Activated B cell treated with CpG ODN at 0.5 μM for 24 hours (primary cell): ENCODE results near the gene STAB2. TPM values are rescaled to one million over a fixed set of nuclear protein-coding genes. Genes with fewer than 3 reads are reported as not detected.

Experiments used
- ATAC-seq: fragments of 200-7000 bp; cut with Tn5 transposase; one replicate; pipeline ENCODE4 v1.10.0; 2021; ENCODE audit warnings: low read depth, mild to moderate bottlenecking, moderate library complexity
- CTCF ChIA-PET: fragments of 350-600 bp; sonication (Branson Sonifier 250); formaldehyde crosslinking; loops from one replicate; lab custom pipeline; 2021; ENCODE audit warnings: antibody characterized with exemption; lab: Charles Lee
- POLR2A ChIA-PET: fragments of 350-600 bp; sonication (Branson Sonifier 250); formaldehyde crosslinking; loops from one replicate; lab custom pipeline; 2021; ENCODE audit warnings: antibody characterized with exemption; lab: Charles Lee
- DNase-seq: peaks from one replicate; pipeline ENCODE4 v3.0.0; 2022
- H3K27ac Mint-ChIP-seq: one replicate; pipeline ENCODE4 v1.8.0; 2020; ENCODE audit warnings: mixed read lengths
- H3K27me3 Mint-ChIP-seq: one replicate; pipeline ENCODE4 v1.8.0; 2021; ENCODE audit warnings: mixed read lengths
- H3K36me3 Mint-ChIP-seq: one replicate; pipeline ENCODE4 v1.8.0; 2021; ENCODE audit warnings: low read depth, mixed read lengths
- H3K4me1 Mint-ChIP-seq: one replicate; pipeline ENCODE4 v1.8.0; 2021; ENCODE audit warnings: mixed read lengths
- H3K4me3 Mint-ChIP-seq: one replicate; pipeline ENCODE4 v1.8.0; 2020; ENCODE audit warnings: mild to moderate bottlenecking, mixed read lengths
- H3K9me3 Mint-ChIP-seq: one replicate; pipeline ENCODE4 v1.8.0; 2020; ENCODE audit warnings: mixed read lengths
- intact Hi-C: fragments of 100-400 bp; cut with micrococcal nuclease; formaldehyde crosslinking; loops from one replicate; pipeline ENCODE4 v1.15.1; 2024
- total RNA-seq: library from RNA; stranded (reverse); gene quantifications from 2 replicates; pipeline ENCODE4 v1.2.3, GENCODE V29; 2022
- TF ChIP-seq, protein P1 (sequence below): fragments of 200-600 bp; IDR thresholded peaks from one replicate; pipeline ENCODE4 v1.8.0; 2022; ENCODE audit warnings: antibody characterized with exemption, mild to moderate bottlenecking

The STAB2 gene
- total RNA-seq, 1 donor from 2014 or later, result not detected

DNA sequence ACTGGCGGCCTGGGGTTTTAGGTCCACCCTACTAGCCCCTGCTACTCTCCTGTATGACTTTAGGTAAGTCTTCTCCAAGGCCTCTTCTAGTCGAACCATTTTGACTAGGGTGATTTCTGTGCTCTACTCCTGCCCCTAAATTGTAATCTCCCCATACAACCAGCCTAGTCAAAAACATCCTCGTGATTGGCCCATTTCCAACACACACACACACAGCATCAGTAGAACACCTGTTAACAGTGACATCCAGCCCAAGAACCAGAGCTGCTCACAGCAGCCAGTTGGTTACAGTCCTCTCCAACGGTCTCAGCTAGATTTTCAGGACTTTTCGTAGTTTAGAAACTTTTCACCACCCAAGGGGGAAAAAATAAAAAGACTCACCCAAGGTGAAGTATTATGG is 223.0 kb downstream of the STAB2 start:
- intact Hi-C loops, result no loop called here
- ATAC-seq (no peak), DNase-seq (no peak)
- Mint-ChIP-seq H3K27ac (no peak overlapping the region), H3K9me3 (no peaks in the 10 kb centered on the region), H3K36me3 (peaks cover 76% of the 10 kb centered on the region), H3K27me3 (no peaks in the 10 kb centered on the region), H3K4me3 (no peak overlapping the region), H3K4me1 (no peaks in the 10 kb centered on the region)
- CTCF ChIA-PET, result no interaction called here
- POLR2A ChIA-PET, result no interaction called here
- TF ChIP-seq, protein P1, sequence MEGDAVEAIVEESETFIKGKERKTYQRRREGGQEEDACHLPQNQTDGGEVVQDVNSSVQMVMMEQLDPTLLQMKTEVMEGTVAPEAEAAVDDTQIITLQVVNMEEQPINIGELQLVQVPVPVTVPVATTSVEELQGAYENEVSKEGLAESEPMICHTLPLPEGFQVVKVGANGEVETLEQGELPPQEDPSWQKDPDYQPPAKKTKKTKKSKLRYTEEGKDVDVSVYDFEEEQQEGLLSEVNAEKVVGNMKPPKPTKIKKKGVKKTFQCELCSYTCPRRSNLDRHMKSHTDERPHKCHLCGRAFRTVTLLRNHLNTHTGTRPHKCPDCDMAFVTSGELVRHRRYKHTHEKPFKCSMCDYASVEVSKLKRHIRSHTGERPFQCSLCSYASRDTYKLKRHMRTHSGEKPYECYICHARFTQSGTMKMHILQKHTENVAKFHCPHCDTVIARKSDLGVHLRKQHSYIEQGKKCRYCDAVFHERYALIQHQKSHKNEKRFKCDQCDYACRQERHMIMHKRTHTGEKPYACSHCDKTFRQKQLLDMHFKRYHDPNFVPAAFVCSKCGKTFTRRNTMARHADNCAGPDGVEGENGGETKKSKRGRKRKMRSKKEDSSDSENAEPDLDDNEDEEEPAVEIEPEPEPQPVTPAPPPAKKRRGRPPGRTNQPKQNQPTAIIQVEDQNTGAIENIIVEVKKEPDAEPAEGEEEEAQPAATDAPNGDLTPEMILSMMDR, result no peak

DNA sequence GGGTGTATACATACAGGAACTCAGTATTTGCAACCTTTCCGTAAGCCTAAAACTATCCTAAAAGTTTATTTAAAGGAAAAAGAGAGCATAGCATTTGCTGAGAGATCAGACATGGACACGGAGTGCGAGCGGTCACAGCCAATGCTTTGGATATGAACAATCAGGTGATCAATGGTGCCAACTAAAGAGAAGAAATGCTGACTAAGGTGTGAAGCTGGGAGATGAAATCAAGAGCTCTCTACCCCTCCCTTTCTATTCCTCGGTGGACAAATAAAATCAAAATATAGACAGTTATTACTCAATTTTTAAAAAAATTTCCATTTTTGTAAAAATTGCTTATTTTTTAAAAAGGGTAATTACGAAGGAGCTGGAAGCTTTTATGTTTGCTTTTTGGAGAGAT is 224.7 kb downstream of the STAB2 start:
- ChIA-PET CTCF (no interaction called here), POLR2A (no interaction called here)
- H3K36me3 Mint-ChIP-seq, result peaks cover 66% of the 10 kb centered on the region
- no peak for ATAC-seq
- no peak overlapping the region for H3K27ac Mint-ChIP-seq
- intact Hi-C loops, result no loop called here
- H3K4me3 Mint-ChIP-seq, result no peak overlapping the region
- DNase-seq, result no peak
- TF ChIP-seq, protein P1, result no peak
- H3K4me1 Mint-ChIP-seq, result no peaks in the 10 kb centered on the region
- H3K27me3 Mint-ChIP-seq, result no peaks in the 10 kb centered on the region
- no peaks in the 10 kb centered on the region for H3K9me3 Mint-ChIP-seq

DNA sequence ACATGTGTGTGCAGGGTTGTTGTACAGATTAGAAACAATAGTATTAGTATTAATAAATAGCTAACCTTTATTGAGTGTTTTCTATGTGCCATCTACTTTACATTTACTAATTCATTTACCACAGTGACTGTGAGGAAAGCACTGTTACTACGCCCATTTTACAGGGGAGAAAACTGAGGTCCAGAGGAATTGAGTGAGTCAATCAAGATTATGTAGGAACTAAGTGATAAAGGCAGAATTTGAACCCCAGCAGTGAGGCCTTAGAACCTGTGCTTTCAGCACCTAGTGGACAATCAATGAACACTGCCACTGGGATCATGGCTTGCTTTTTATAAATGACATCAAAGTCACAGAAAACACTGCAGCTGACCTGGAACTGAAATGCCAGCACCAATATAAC is 225.7 kb downstream of the STAB2 start:
- no peak for ATAC-seq
- Mint-ChIP-seq H3K27me3 (no peaks in the 10 kb centered on the region), H3K4me3 (no peak overlapping the region), H3K27ac (no peak overlapping the region), H3K36me3 (peaks cover 56% of the 10 kb centered on the region), H3K4me1 (no peaks in the 10 kb centered on the region), H3K9me3 (no peaks in the 10 kb centered on the region)
- DNase-seq, result no peak
- TF ChIP-seq, protein P1, result no peak
- ChIA-PET POLR2A (no interaction called here), CTCF (no interaction called here)
- intact Hi-C loops, result no loop called here

DNA sequence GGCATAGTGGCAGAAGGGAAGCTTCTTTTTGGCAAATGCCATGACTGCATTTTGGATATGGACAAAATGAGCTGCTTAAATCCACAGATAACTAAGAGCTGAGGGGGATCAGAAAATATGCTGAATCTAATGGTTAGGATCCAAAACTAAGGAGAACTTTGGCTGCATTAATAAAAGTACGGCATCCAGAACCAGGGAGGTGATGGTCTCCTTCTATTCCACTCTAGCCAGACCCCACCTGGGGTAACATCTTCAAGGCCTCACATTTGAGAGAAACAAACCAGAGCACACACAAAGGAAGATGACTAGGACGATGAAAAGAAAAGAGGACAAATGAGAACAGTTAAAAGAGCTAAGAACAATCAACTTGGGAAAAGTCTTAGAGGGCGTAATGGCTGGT is 226.4 kb downstream of the STAB2 start:
- DNase-seq, result no peak
- Mint-ChIP-seq H3K27me3 (no peaks in the 10 kb centered on the region), H3K4me3 (no peak overlapping the region), H3K36me3 (peaks cover 52% of the 10 kb centered on the region), H3K4me1 (no peaks in the 10 kb centered on the region), H3K9me3 (no peaks in the 10 kb centered on the region), H3K27ac (no peak overlapping the region)
- ATAC-seq, result no peak
- CTCF ChIA-PET, result no interaction called here
- TF ChIP-seq, protein P1, result no peak
- POLR2A ChIA-PET, result no interaction called here
- intact Hi-C loops, result no loop called here

DNA sequence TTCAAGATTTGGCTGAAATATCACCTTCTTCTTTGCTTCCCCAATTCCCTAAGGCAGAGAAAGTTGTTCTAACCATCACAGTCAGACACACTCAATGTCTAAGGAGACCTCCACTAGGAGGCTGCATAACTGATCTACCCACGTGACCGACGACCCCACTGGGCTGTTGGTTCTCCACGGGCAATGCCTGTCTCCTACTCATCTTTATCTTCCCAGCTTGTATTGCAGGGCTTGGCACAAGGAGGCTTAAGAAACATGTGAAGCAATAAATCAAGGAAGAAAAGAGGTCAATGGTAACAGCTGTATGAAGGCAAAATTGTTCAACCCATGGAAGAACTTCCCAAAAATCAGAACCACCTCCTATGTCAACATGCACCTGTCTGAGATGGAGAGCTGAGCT is 226.9 kb downstream of the STAB2 start:
- Mint-ChIP-seq H3K27me3 (no peaks in the 10 kb centered on the region), H3K4me3 (no peak overlapping the region), H3K9me3 (no peaks in the 10 kb centered on the region), H3K36me3 (peaks cover 51% of the 10 kb centered on the region), H3K27ac (no peak overlapping the region), H3K4me1 (no peaks in the 10 kb centered on the region)
- intact Hi-C loops, result no loop called here
- ATAC-seq (no peak), DNase-seq (no peak)
- ChIA-PET POLR2A (no interaction called here), CTCF (no interaction called here)
- TF ChIP-seq, protein P1, result no peak
